MCF 10A (cell line): ENCODE data around the gene FNDC7. TPM values are rescaled to one million over a fixed set of nuclear protein-coding genes. Genes with fewer than 3 reads are reported as not detected.

Experiments used
- BruUV-seq: library from RNA; stranded (reverse); fragments of 400-500 nt; replicated peaks from 2 replicates; lab custom pipeline; 2021; lab: Mats Ljungman, UMichigan
- CTCF ChIA-PET: fragments of 300-600 bp; sonication (Branson Sonifier 250); formaldehyde crosslinking; extraction: SDS; loops from one replicate; lab custom pipeline; 2021; ENCODE audit warnings: antibody characterized with exemption, inconsistent platforms; lab: Yijun Ruan, JAX
- POLR2A ChIA-PET: fragments of 300-600, 350-650 bp; sonication (Branson Sonifier 250); formaldehyde crosslinking; extraction: SDS; loops from one replicate; lab custom pipeline; 2020; ENCODE audit warnings: antibody characterized with exemption, inconsistent platforms; lab: Yijun Ruan, JAX
- DNase-seq: peaks from one replicate; pipeline ENCODE4 v3.0.0-alpha.2; 2018; ENCODE audit not compliant: unreplicated experiment
- H3K27ac Mint-ChIP-seq: one replicate; pipeline ENCODE4 v1.8.0; 2022; ENCODE audit warnings: mild to moderate bottlenecking, low read depth, mixed read lengths; ENCODE audit not compliant: unreplicated experiment
- H3K27me3 Mint-ChIP-seq: one replicate; pipeline ENCODE4 v1.8.0; 2022; ENCODE audit warnings: mixed read lengths; ENCODE audit not compliant: insufficient read depth, unreplicated experiment
- H3K36me3 Mint-ChIP-seq: one replicate; pipeline ENCODE4 v1.8.0; 2022; ENCODE audit warnings: mild to moderate bottlenecking, moderate library complexity, mixed read lengths; ENCODE audit not compliant: insufficient read depth, unreplicated experiment
- H3K4me1 Mint-ChIP-seq: one replicate; pipeline ENCODE4 v1.8.0; 2022; ENCODE audit warnings: mixed read lengths; ENCODE audit not compliant: insufficient read depth, unreplicated experiment
- H3K4me3 Mint-ChIP-seq: one replicate; pipeline ENCODE4 v1.8.0; 2022; ENCODE audit warnings: mild to moderate bottlenecking, moderate library complexity, mixed read lengths; ENCODE audit not compliant: unreplicated experiment
- H3K9me3 Mint-ChIP-seq: one replicate; pipeline ENCODE4 v1.8.0; 2022; ENCODE audit warnings: mixed read lengths; ENCODE audit not compliant: unreplicated experiment
- intact Hi-C: fragments of 100-400 bp; cut with micrococcal nuclease; formaldehyde crosslinking; loops from 2 replicates; pipeline ENCODE4 v1.14.1; 2022
- total RNA-seq: library from RNA; stranded (reverse); gene quantifications from 2 replicates; pipeline ENCODE4 v1.2.3, GENCODE V29; 2022
- TF ChIP-seq, protein P1 (sequence below): fragments of 200-600 bp; IDR thresholded peaks from one replicate; pipeline ENCODE4 v1.8.0; 2022; ENCODE audit warnings: antibody characterized with exemption, mild to moderate bottlenecking; ENCODE audit not compliant: unreplicated experiment

Gene FNDC7
- total RNA-seq, 1 experiment from 2014 or later = not detected

DNA sequence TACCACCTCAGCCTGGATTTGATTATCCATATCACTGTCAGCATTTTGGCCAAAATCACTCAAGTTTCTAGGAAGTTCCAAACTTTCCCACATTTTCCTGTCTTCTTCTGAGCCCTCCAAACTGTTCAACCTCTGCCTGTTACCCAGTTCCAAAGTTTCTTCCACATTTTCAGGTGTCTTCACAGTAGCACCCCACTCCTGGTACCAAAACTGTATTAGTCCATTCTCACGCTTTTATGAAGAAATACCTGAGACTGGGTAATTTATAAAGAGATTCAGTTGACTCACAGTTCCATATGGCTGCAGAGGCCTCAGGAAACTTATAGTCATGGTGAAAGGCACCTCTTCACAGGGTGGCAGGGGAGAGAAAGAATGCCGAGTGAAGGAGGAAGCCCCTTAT, 73.2 kb downstream of the FNDC7 start:
- H3K36me3 Mint-ChIP-seq = peaks cover 82% of the 10 kb centered on the region
- TF ChIP-seq, protein P1, sequence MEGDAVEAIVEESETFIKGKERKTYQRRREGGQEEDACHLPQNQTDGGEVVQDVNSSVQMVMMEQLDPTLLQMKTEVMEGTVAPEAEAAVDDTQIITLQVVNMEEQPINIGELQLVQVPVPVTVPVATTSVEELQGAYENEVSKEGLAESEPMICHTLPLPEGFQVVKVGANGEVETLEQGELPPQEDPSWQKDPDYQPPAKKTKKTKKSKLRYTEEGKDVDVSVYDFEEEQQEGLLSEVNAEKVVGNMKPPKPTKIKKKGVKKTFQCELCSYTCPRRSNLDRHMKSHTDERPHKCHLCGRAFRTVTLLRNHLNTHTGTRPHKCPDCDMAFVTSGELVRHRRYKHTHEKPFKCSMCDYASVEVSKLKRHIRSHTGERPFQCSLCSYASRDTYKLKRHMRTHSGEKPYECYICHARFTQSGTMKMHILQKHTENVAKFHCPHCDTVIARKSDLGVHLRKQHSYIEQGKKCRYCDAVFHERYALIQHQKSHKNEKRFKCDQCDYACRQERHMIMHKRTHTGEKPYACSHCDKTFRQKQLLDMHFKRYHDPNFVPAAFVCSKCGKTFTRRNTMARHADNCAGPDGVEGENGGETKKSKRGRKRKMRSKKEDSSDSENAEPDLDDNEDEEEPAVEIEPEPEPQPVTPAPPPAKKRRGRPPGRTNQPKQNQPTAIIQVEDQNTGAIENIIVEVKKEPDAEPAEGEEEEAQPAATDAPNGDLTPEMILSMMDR = no peak

GRCh38 chr1:108791790-108792189, 79.1 kb downstream of the FNDC7 start:
- peaks cover 74% of the 10 kb centered on the region for H3K36me3 Mint-ChIP-seq
- no peak for DNase-seq
- peaks cover 15% of the 10 kb centered on the region for H3K9me3 Mint-ChIP-seq
- H3K27me3 Mint-ChIP-seq = no peaks in the 10 kb centered on the region
- POLR2A ChIA-PET = interaction anchor here (0.8 kb wide), 1 partner anchor 10 kb away, joined by 3 read pairs; no protein-coding TSS in a partner anchor
- TF ChIP-seq, protein P1 = no peak
- no peak overlapping the region for H3K27ac Mint-ChIP-seq
- CTCF ChIA-PET = interaction anchor here (1.4 kb wide), 1 partner anchor 25 kb away, joined by 4 read pairs; no protein-coding TSS in a partner anchor
- H3K4me3 Mint-ChIP-seq = no peak overlapping the region
- intact Hi-C loops = no loop called here
- no peaks in the 10 kb centered on the region for H3K4me1 Mint-ChIP-seq
- BruUV-seq = no TSS peak

More for the DNA sequence above, 73.2 kb downstream of the FNDC7 start:
- Mint-ChIP-seq H3K9me3 (peaks cover 7% of the 10 kb centered on the region), H3K4me1 (no peaks in the 10 kb centered on the region), H3K27me3 (no peaks in the 10 kb centered on the region), H3K4me3 (no peak overlapping the region), H3K27ac (no peak overlapping the region)
- ChIA-PET POLR2A (no interaction called here), CTCF (interaction anchor here (1.4 kb wide), 1 partner anchor 113 kb away, joined by 3 read pairs; no protein-coding TSS in a partner anchor)
- no peak for DNase-seq
- BruUV-seq = no TSS peak
- intact Hi-C loops = no loop called here

Other genes with a start within 250 kb of the FNDC7 start
- 0.63 and 0.93 TPM in 2 replicates for gene EEIG2, start 152.8 kb upstream of the FNDC7 start, total RNA-seq
- not detected in 2 replicates for gene HENMT1, start 51.8 kb upstream of the FNDC7 start, total RNA-seq
- 65.1 and 65.3 TPM in 2 replicates for gene PRPF38B, start 20.6 kb upstream of the FNDC7 start, total RNA-seq
- 47.4 and 58.4 TPM in 2 replicates for gene STXBP3, start 33.8 kb downstream of the FNDC7 start, total RNA-seq
- 6.1 and 7.2 TPM in 2 replicates for gene AKNAD1, start 144.2 kb downstream of the FNDC7 start, total RNA-seq
- gene GPSM2, start 164.1 kb downstream of the FNDC7 start, total RNA-seq = 61.2 and 88.7 TPM in 2 replicates